ENCODE data around the gene GRID2.

GRCh38 chr4:92307866-92308265 is 4.1 kb downstream of the GRID2 start:
- TF ChIP-seq TAF1 (IDR thresholded peaks at IDR 0.05; ENCODE audit: low read depth, low read length) = no peak
- no peak for TF ChIP-seq POLR2A (IDR thresholded peaks at IDR 0.05; ENCODE audit: low read depth, low read length)
- TF ChIP-seq POLR2AphosphoS5 (IDR thresholded peaks at IDR 0.05; ENCODE audit: low read depth, low read length) = no peak
- TF ChIP-seq POU2F2 (IDR thresholded peaks at IDR 0.05; ENCODE audit: low read depth, low read length) = no peak

Measured in GM12891 (cell line).